ENCODE measurements around the gene CDK11A.
"Not testable (repeated sequence)": the region's sequence is repeated elsewhere in the genome, so short reads cannot be mapped to it uniquely, and the experiment has no call there.

CDK11A gene

GRCh38 chr1:1677718-1678580 is 46.2 kb downstream of the CDK11A start:
- no peak for DNase-seq (ENCODE audit: low read depth)
- TF ChIP-seq, protein P1, sequence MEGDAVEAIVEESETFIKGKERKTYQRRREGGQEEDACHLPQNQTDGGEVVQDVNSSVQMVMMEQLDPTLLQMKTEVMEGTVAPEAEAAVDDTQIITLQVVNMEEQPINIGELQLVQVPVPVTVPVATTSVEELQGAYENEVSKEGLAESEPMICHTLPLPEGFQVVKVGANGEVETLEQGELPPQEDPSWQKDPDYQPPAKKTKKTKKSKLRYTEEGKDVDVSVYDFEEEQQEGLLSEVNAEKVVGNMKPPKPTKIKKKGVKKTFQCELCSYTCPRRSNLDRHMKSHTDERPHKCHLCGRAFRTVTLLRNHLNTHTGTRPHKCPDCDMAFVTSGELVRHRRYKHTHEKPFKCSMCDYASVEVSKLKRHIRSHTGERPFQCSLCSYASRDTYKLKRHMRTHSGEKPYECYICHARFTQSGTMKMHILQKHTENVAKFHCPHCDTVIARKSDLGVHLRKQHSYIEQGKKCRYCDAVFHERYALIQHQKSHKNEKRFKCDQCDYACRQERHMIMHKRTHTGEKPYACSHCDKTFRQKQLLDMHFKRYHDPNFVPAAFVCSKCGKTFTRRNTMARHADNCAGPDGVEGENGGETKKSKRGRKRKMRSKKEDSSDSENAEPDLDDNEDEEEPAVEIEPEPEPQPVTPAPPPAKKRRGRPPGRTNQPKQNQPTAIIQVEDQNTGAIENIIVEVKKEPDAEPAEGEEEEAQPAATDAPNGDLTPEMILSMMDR (IDR thresholded peaks at IDR 0.05; ENCODE audit: control insufficient read depth, extremely low read depth, insufficient read depth), result no peak
- H3K4me3 ChIP-seq (ENCODE audit: low read depth, low read length), result no peak overlapping the region

DNA sequence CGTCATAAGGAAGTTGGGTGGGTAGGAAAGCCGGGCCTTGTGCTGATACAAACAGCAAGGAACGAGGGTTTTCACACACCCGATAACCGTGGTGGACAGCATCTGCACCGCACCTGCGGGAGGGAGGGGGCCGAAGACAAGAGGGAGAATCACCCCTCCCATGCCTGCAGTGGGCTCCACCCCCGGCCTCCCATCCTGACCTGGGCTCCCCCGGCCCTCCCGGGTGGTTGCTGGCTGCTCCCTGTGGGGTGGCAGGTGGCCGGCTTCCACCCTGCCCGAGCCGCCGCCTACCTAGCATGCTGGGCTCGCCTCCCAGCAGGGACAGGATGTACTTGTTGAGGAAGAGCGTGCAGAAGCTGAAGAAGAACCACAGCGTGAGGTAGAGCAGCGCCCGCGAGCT is 48.1 kb downstream of the CDK11A start:
- not testable (repeated sequence) for DNase-seq (ENCODE audit: low read depth); H3K4me3 ChIP-seq (ENCODE audit: low read depth, low read length)

DNA sequence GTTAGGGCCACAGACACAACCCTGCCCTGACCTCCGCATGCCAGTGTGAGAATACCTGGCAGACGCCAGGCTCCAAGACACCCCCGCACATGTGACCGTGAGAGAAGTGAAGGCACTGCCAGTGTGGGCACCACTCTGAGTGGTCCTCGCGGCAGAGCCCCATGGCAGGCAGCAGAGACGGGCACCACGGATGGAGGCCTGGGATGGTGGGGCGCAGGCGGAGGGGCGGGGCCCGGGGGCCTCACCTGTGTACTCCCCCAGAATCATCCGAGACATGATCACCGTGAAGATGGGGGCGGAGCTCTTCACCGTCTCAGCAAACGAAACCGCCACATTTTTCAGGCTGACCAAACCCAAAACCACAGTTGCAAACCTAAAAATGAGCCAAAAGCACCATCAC is 48.9 kb downstream of the CDK11A start:
- not testable (repeated sequence) for DNase-seq (ENCODE audit: low read depth); H3K4me3 ChIP-seq (ENCODE audit: low read depth, low read length)

DNA sequence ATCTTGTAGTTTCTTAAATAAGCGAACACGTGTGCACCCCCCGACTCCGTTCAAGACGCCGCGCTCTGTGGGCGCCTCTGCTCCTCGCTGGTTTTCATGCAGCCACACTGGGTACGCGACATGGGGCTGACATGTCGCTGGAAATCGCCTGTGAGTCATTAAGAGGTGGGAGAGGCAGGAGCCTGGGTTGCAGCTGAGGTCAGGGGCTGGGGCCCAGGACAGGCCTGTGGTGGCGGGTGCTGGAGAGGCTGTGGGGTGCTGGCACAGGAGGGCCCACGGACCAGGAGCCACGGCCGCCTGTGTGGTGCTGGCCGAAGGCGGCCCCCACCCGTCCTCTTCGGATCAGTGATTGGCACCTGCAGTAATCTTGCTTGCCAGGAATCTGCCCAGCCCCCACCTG is 49.4 kb downstream of the CDK11A start:
- DNase-seq (ENCODE audit: low read depth); H3K4me3 ChIP-seq (ENCODE audit: low read depth, low read length): not testable (repeated sequence)

DNA sequence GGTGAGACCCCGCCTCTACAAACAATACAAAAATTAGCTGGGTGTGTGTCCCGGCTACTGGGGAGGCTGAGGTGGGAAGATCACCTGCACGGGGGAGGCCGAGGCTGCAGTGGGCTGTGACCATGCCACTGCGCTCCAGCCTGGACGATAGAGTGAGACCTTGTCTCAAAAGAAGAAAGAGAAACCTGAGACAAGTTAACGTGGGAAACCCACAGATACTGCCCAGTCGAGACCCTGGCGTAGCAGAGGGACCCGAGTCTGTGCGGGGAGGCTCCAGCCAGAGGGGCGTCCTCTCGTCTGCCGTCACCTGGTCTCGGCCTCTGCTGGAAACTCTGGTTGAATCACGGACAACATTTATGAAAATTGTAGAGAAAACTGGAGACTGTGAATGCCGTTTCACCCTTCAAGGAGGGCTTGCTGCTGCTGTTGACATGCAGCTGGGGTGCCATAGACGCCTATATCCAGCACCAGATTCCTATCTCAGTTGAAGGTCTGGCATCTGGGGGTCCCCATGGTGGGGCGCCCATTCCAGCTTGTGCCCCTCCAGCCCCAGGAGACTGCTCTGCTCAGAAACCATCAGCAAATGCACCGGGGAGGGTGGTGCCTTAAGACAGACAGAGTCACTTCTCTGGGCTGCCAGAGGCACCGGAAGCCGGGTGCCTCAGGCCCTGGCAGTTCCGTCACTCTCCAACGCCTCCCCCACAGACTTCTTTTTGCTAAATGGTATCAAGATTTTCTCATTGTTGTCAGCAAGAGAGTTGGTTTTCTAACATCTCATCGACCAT is 51.8 kb downstream of the CDK11A start:
- TF ChIP-seq, protein P1 (IDR thresholded peaks at IDR 0.05; ENCODE audit: control insufficient read depth, extremely low read depth, insufficient read depth), result no peak
- no peak overlapping the region for H3K4me3 ChIP-seq (ENCODE audit: low read depth, low read length)
- no peak for DNase-seq (ENCODE audit: low read depth)

DNA sequence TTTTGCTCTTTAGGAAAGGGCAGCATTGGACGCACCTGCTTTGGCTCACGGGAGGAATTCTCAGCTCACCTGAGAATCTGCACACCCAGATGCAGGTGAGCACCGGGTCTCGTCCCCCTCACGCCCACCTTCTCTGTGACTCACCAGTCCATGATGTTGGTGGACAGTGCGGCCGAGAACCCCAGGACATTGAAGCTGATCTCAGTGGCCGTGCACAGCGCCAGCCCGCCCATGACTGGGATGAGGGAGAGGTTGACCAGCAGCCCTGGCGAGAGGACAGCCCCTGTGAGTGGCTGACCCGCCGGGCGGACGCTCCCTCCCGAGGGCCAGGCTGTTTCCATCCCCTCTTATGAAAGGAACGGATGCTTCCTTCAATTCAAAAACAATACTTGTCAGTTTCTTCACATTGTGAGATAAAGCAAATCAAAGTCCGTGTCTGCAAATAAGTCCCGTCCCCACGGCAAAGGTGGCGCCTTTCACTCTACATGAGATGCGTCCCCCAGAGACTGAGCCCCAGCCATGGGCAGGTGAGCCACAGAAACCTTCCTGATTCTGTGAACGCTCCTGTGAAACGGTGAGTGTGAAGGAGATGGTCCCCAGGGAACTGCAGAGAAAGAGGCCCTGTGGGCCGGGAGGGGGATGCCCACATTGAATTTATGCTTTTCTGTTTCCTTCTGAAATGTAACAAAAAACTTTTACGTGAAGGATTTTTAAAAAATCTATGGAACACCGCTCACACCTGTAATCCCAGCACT is 52.6 kb downstream of the CDK11A start:
- TF ChIP-seq, protein P1 (IDR thresholded peaks at IDR 0.05; ENCODE audit: control insufficient read depth, extremely low read depth, insufficient read depth), result no peak
- no peak for DNase-seq (ENCODE audit: low read depth)
- no peak overlapping the region for H3K4me3 ChIP-seq (ENCODE audit: low read depth, low read length)

DNA sequence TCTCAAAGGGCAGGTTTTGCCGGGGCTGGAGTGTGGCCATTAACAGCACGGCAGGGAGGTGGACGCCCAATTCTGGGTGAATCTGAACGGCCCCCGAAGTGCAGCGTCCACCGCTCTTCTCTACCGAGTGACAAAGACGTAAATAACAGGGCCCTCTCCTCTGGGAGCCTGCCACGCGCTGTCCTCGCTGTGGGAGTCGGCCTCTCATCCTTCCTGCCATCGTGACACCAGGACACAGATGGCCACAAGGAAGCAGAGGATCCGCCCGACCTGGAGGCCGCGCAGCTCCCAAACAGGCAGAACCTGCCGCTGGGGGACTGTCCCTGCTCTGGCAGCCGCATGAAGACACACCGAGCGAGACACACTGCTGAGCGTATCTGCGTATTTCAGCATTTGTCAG is 53.3 kb downstream of the CDK11A start:
- DNase-seq (ENCODE audit: low read depth), result peak; percentile 28
- H3K4me3 ChIP-seq (ENCODE audit: low read depth, low read length), result no peak overlapping the region
- TF ChIP-seq, protein P1 (IDR thresholded peaks at IDR 0.05; ENCODE audit: control insufficient read depth, extremely low read depth, insufficient read depth), result no peak

All from LNCaP clone FGC (cell line).